Suprapubic skin (tissue), 4 donors: ENCODE results near the gene ZSWIM5. TPM values are rescaled to one million over a fixed set of nuclear protein-coding genes. Genes with fewer than 3 reads are reported as not detected.

Experiments used
- DNase-seq, 2 donors: peaks; one replicate each; pipeline ENCODE4 v3.0.0-alpha.2; 2019; ENCODE audit warnings: low spot score in 2 of 2
- H3K27ac ChIP-seq: fragments of 200-600 bp; sonication (generic); one replicate; pipeline ENCODE4 v1.5.1; 2019
- H3K27me3 ChIP-seq: fragments of 200-600 bp; sonication (generic); one replicate; pipeline ENCODE4 v1.5.1; 2019
- H3K36me3 ChIP-seq: fragments of 200-600 bp; sonication (generic); one replicate; pipeline ENCODE4 v1.5.1; 2019
- H3K4me1 ChIP-seq: fragments of 200-600 bp; sonication (generic); one replicate; pipeline ENCODE4 v1.5.1; 2019
- H3K4me3 ChIP-seq: fragments of 200-600 bp; sonication (generic); one replicate; pipeline ENCODE4 v1.5.1; 2019; ENCODE audit warnings: mild to moderate bottlenecking
- H3K9me3 ChIP-seq: fragments of 200-600 bp; sonication (generic); one replicate; pipeline ENCODE4 v1.5.1; 2019
- EP300 ChIP-seq: sonication (generic); formaldehyde crosslinking; IDR thresholded peaks from one replicate; pipeline ENCODE4 v1.6.1; 2017; ENCODE audit warnings: antibody characterized with exemption
- POLR2A ChIP-seq, 2 donors: fragments of 450-650 bp; IDR thresholded peaks; one replicate each; pipeline ENCODE4 v1.6.1; 2017; ENCODE audit warnings: antibody characterized with exemption in 2 of 2, mild to moderate bottlenecking in 2 of 2, moderate library complexity in 2 of 2
- POLR2AphosphoS5 ChIP-seq, 3 donors: sonication (generic); formaldehyde crosslinking; IDR thresholded peaks; one replicate each; pipeline ENCODE4 v1.6.1; 2017; ENCODE audit warnings: antibody characterized with exemption in 3 of 3
- WGBS: methylation state at CpG from one replicate; pipeline ENCODE4 v1.1.5; 2018; 5-methylcytosine and 5-hydroxymethylcytosine counted together
- total RNA-seq, 4 donors: library from RNA; depleted of rRNA; stranded (reverse); fragments of >200 nt; gene quantifications; one replicate each; pipeline ENCODE4 v1.1.0, GENCODE V29; 2016
- TF ChIP-seq, protein P1 (sequence below), 2 donors: fragments of 200-600 bp in 1 of 2; fragments of 450-650 bp in 1 of 2; sonication (generic) in 1 of 2; IDR thresholded peaks; one replicate each; pipeline ENCODE4 v1.5.1; 2016 to 2019; ENCODE audit warnings: antibody characterized with exemption in 2 of 2, mild to moderate bottlenecking in 1 of 2, moderate library complexity in 1 of 2

The ZSWIM5 gene
- total RNA-seq, 4 donors from 2014 or later, result 1.9 to 3.5 (median 2.8) TPM

DNA sequence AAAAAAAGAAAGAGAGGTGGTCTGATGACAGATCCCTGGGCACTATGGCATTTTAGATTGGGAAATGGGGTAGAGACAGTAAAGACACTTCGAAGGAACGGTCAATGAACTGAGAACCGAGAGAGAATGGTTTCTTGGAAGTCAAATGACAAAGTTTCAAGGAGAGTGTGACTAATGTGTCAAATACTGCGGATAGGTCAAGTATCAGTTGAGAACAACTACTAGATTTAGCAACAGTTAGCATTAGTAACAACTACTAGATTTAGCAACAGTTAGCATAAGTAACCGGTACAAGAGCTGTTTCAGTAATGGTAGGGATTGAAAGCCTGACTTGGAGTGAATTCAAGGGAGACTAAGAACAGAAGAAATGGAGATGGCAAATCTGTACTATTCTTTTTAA lies 159.4 kb downstream of the ZSWIM5 start:
- no peaks in the 10 kb centered on the region for H3K4me1 ChIP-seq
- no peaks in the 10 kb centered on the region for H3K36me3 ChIP-seq
- 93% methylated on average over 5 of the region's 5 CpGs for WGBS
- no peak overlapping the region for H3K4me3 ChIP-seq
- TF ChIP-seq POLR2A (IDR thresholded peaks at IDR 0.05) (no peak), POLR2AphosphoS5 (IDR thresholded peaks at IDR 0.05) (no peak), EP300 (no peak)
- TF ChIP-seq, protein P1, sequence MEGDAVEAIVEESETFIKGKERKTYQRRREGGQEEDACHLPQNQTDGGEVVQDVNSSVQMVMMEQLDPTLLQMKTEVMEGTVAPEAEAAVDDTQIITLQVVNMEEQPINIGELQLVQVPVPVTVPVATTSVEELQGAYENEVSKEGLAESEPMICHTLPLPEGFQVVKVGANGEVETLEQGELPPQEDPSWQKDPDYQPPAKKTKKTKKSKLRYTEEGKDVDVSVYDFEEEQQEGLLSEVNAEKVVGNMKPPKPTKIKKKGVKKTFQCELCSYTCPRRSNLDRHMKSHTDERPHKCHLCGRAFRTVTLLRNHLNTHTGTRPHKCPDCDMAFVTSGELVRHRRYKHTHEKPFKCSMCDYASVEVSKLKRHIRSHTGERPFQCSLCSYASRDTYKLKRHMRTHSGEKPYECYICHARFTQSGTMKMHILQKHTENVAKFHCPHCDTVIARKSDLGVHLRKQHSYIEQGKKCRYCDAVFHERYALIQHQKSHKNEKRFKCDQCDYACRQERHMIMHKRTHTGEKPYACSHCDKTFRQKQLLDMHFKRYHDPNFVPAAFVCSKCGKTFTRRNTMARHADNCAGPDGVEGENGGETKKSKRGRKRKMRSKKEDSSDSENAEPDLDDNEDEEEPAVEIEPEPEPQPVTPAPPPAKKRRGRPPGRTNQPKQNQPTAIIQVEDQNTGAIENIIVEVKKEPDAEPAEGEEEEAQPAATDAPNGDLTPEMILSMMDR (IDR thresholded peaks at IDR 0.05), result no peak
- DNase-seq, result no peak
- no peak overlapping the region for H3K27ac ChIP-seq
- H3K9me3 ChIP-seq, result no peaks in the 10 kb centered on the region
- no peaks in the 10 kb centered on the region for H3K27me3 ChIP-seq

DNA sequence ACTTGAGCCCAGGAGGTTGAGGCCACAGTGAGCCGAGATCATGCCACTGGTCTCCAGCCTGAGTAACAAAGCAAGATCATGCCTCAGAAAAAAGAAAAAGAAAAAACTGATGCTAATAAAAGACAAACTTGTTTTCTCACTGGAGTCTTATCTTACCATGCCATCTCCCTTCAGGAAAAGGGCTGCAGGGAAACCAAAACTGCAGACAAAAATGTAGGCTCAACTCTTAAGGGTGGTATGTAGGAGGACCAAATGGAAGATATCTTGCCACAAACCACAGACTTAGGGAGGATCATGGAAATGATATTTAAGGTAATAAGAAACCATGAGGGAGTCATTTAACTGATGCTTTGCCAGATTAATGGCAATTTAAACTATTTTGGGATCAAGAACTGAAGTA lies 161.5 kb downstream of the ZSWIM5 start:
- DNase-seq, result no peak
- no peak for TF ChIP-seq POLR2AphosphoS5 (IDR thresholded peaks at IDR 0.05)
- TF ChIP-seq POLR2A (IDR thresholded peaks at IDR 0.05), result no peak
- TF ChIP-seq, protein P1 (IDR thresholded peaks at IDR 0.05), result no peak
- TF ChIP-seq EP300, result no peak
- Histone ChIP-seq H3K27ac (no peak overlapping the region), H3K4me1 (no peaks in the 10 kb centered on the region), H3K27me3 (no peaks in the 10 kb centered on the region), H3K9me3 (no peaks in the 10 kb centered on the region), H3K36me3 (no peaks in the 10 kb centered on the region), H3K4me3 (no peak overlapping the region)
- WGBS, result 96% methylated on average over 1 of the region's 1 CpG

DNA sequence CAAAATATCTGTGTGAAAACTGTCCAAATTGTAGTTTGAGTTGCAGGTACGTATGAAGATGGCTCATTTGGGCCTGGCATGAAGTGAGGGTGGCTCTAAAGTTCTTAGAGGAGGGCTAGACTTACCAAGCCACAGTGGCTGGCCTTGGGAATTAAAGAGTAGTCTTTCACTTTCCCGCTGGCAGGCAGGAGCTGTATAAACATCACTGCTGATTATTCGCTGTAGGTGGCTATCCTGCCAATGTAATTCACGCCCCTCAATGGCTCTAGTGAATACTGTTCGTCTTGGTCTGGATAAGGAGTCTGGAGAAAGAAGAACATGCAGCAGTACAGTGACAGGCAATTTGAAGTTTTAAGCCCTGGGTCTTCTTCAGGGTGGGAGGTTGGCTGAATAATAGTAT lies 163.3 kb downstream of the ZSWIM5 start:
- no peak for DNase-seq
- 87% methylated on average over 5 of the region's 5 CpGs for WGBS
- TF ChIP-seq, protein P1 (IDR thresholded peaks at IDR 0.05), result no peak
- TF ChIP-seq EP300, result no peak
- no peak for TF ChIP-seq POLR2AphosphoS5 (IDR thresholded peaks at IDR 0.05)
- no peak for TF ChIP-seq POLR2A (IDR thresholded peaks at IDR 0.05)

DNA sequence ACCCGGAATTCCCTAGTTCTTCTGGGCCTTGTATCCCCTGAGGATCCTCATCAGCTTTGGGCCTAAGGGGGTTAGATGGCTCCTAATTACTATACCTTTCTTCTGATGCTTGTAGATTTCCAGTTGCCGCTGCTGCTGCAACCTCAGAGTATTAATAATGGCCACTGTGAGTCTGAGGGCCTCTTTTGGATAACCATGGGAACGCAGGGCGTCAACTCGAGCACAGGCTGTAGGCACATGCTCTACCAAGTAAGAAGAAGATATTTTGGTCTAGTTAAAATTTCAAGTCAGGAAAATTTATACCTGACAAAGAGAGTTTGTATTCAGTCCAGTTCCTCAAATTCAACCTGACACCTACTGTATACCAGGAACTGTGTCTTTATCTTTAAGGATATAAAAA lies 166.1 kb downstream of the ZSWIM5 start:
- TF ChIP-seq, protein P1 (IDR thresholded peaks at IDR 0.05), result no peak
- TF ChIP-seq POLR2A (IDR thresholded peaks at IDR 0.05) (no peak), EP300 (no peak), POLR2AphosphoS5 (IDR thresholded peaks at IDR 0.05) (no peak)

More for the DNA sequence above, 163.3 kb downstream of the ZSWIM5 start:
- no peak overlapping the region for H3K4me3 ChIP-seq
- H3K4me1 ChIP-seq, result no peaks in the 10 kb centered on the region
- no peaks in the 10 kb centered on the region for H3K27me3 ChIP-seq
- H3K36me3 ChIP-seq, result no peaks in the 10 kb centered on the region
- H3K9me3 ChIP-seq, result no peaks in the 10 kb centered on the region
- no peak overlapping the region for H3K27ac ChIP-seq

DNA sequence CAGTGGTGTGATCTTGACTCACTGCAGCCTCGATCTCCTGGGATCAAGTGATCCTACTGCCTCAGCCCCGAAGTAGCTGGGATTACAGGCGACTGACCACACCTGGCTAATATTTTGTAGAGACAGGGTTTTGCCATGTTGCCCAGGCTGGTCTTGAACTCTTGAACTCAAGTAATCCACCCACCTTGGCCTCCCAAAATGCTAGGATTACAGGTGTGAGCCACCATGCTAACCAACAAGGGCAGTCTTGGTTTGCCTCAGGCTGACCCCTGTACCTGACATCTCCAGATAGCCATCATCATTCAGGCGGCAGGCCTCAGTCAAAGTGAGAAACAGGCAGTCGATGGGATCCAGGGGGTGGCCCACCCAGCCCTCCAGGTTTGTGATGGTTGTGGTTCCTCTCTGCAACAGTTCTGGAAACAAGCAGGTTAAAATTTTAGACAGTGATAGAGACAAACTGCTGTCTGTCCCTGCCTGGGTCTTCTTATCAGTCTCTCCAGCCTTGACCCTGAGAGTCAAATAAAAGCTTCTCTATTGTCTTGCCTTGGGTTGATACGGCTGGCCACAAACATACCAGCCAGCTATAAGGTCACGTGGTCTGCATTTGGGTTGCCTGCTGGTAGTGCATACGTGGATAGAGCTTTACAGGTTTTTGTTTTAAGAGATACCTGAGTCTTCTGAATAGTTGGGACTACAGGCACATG lies 167.6 kb downstream of the ZSWIM5 start:
- no peaks in the 10 kb centered on the region for H3K27me3 ChIP-seq
- TF ChIP-seq EP300 (no peak), POLR2AphosphoS5 (IDR thresholded peaks at IDR 0.05) (no peak), POLR2A (IDR thresholded peaks at IDR 0.05) (no peak)
- TF ChIP-seq, protein P1 (IDR thresholded peaks at IDR 0.05), result no peak
- 85% methylated on average over 6 of the region's 8 CpGs for WGBS

More for the DNA sequence above, 166.1 kb downstream of the ZSWIM5 start:
- WGBS, result over 99% methylated on average over 5 of the region's 5 CpGs
- no peaks in the 10 kb centered on the region for H3K9me3 ChIP-seq
- H3K27me3 ChIP-seq, result no peaks in the 10 kb centered on the region
- H3K4me3 ChIP-seq, result no peak overlapping the region
- H3K27ac ChIP-seq, result no peak overlapping the region
- H3K4me1 ChIP-seq, result peaks cover 4% of the 10 kb centered on the region
- no peaks in the 10 kb centered on the region for H3K36me3 ChIP-seq
- DNase-seq, result no peak

More for the DNA sequence above, 167.6 kb downstream of the ZSWIM5 start:
- Histone ChIP-seq H3K27ac (no peak overlapping the region), H3K36me3 (no peaks in the 10 kb centered on the region), H3K4me1 (peaks cover 4% of the 10 kb centered on the region), H3K9me3 (no peaks in the 10 kb centered on the region), H3K4me3 (no peak overlapping the region)
- no peak for DNase-seq
